ENCODE data around the gene RPL21. TPM values are rescaled to one million over a fixed set of nuclear protein-coding genes. Genes with fewer than 3 reads are reported as not detected.

RPL21 gene
- total RNA-seq, 3 donors from 2014 or later (not counting 1 experiment from before 2014, with no cell fraction given) = 969 to 1,229 (median 1,130) TPM

- H3K4me3 ChIP-seq (ENCODE audit: low read length) = peak within 1 kb of the TSS; percentile 58
- under 1% methylated on average over 99 of the region's 99 CpGs for WGBS (ENCODE audit: insufficient coverage)
- H3K4me3 Mint-ChIP-seq = peak within 1 kb of the TSS; percentile 93
- peaks cover 14% of the 10 kb centered on the region for H3K4me1 ChIP-seq (ENCODE audit: control insufficient read depth, insufficient read depth, low read length)
- no peaks in the 10 kb centered on the region for H3K36me3 Mint-ChIP-seq
- ATAC-seq (peak; percentile 92 to 94 (median 92)), DNase-seq (peak; percentile 73 to 83)
- H3K9me3 Mint-ChIP-seq = no peaks in the 10 kb centered on the region
- H3K27me3 ChIP-seq (ENCODE audit: control insufficient read depth, insufficient read depth, low read length) = peaks cover 3% of the 10 kb centered on the region
- TF ChIP-seq, protein P1, sequence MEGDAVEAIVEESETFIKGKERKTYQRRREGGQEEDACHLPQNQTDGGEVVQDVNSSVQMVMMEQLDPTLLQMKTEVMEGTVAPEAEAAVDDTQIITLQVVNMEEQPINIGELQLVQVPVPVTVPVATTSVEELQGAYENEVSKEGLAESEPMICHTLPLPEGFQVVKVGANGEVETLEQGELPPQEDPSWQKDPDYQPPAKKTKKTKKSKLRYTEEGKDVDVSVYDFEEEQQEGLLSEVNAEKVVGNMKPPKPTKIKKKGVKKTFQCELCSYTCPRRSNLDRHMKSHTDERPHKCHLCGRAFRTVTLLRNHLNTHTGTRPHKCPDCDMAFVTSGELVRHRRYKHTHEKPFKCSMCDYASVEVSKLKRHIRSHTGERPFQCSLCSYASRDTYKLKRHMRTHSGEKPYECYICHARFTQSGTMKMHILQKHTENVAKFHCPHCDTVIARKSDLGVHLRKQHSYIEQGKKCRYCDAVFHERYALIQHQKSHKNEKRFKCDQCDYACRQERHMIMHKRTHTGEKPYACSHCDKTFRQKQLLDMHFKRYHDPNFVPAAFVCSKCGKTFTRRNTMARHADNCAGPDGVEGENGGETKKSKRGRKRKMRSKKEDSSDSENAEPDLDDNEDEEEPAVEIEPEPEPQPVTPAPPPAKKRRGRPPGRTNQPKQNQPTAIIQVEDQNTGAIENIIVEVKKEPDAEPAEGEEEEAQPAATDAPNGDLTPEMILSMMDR (IDR thresholded peaks at IDR 0.05) = peak; percentile 97
- peaks cover 18 to 27% of the 10 kb centered on the region in 2 donors for H3K27me3 Mint-ChIP-seq (ENCODE audit: low read depth in 2 of 2)
- H3K27ac ChIP-seq (ENCODE audit: low read length) = peak within 1 kb of the TSS; percentile 27
- no peaks in the 10 kb centered on the region for H3K9me3 ChIP-seq (ENCODE audit: control insufficient read depth, insufficient read depth, low read length)
- intact Hi-C loops (cut with micrococcal nuclease) = loop anchor here (2.0 kb wide), 1 partner anchor 20 kb away; the partner anchor contains the start of gene RPL21
- no peaks in the 10 kb centered on the region for H3K36me3 ChIP-seq (ENCODE audit: control insufficient read depth, insufficient read depth, low read length)
- H3K27ac Mint-ChIP-seq = peak within 1 kb of the TSS; percentile 45 to 69
- H3K4me1 Mint-ChIP-seq = peaks cover 14% of the 10 kb centered on the region in 2 donors
Observed at GRCh38 chr13:27270594-27271520, 19.5 kb downstream of the RPL21 start, which contains the start of gene RASL11A. TSS of gene RASL11A (plus strand) at chr13:27270830. CDS start at chr13:27270945, 115 bp downstream.

DNA sequence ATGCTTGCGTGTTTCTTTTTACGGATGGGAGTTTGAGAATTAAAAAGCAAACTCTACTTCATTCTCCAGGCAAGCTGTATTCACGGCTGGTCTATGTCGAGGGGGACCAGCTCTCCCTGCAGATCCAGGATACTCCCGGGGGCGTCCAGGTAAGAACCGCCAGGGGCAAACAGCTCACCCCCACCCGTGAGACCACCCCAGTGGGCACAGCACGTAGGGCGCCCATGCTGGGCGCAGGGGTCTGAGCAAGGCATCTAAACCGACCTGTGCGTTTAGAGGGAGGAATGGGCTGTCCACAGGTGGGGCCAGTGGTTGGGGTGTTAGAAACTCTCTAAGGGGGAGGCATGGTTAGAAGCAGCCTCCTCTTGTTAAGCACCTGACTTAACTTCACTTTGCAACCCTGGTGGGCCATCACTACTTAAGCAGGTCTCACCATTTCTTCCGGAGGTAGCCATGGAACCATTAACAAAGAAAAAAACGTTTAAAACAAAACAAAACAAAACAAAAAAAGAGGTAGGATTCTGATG lies 20.3 kb downstream of the RPL21 start:
- peak overlapping the region; percentile 93 for H3K4me3 Mint-ChIP-seq
- TF ChIP-seq, protein P1 (IDR thresholded peaks at IDR 0.05) = no peak
- no peak overlapping the region for H3K27ac ChIP-seq (ENCODE audit: low read length)
- H3K27me3 ChIP-seq (ENCODE audit: control insufficient read depth, insufficient read depth, low read length) = peaks cover 3% of the 10 kb centered on the region
- H3K27ac Mint-ChIP-seq = peak overlapping the region; percentile 45 to 69
- peak overlapping the region; percentile 58 for H3K4me3 ChIP-seq (ENCODE audit: low read length)
- intact Hi-C loops (cut with micrococcal nuclease) = loop anchor here (2.0 kb wide), 1 partner anchor 21 kb away; the partner anchor contains the start of gene RPL21
- H3K36me3 ChIP-seq (ENCODE audit: control insufficient read depth, insufficient read depth, low read length) = no peaks in the 10 kb centered on the region
- no peaks in the 10 kb centered on the region for H3K9me3 Mint-ChIP-seq
- DNase-seq (no peak), ATAC-seq (no peak)
- peaks cover 14% of the 10 kb centered on the region for H3K4me1 ChIP-seq (ENCODE audit: control insufficient read depth, insufficient read depth, low read length)
- no peaks in the 10 kb centered on the region for H3K9me3 ChIP-seq (ENCODE audit: control insufficient read depth, insufficient read depth, low read length)
- H3K4me1 Mint-ChIP-seq = peaks cover 14% of the 10 kb centered on the region in 2 donors
- peaks cover 18 to 27% of the 10 kb centered on the region in 2 donors for H3K27me3 Mint-ChIP-seq (ENCODE audit: low read depth in 2 of 2)
- 55% methylated on average over 15 of the region's 15 CpGs for WGBS (ENCODE audit: insufficient coverage)
- no peaks in the 10 kb centered on the region for H3K36me3 Mint-ChIP-seq

DNA sequence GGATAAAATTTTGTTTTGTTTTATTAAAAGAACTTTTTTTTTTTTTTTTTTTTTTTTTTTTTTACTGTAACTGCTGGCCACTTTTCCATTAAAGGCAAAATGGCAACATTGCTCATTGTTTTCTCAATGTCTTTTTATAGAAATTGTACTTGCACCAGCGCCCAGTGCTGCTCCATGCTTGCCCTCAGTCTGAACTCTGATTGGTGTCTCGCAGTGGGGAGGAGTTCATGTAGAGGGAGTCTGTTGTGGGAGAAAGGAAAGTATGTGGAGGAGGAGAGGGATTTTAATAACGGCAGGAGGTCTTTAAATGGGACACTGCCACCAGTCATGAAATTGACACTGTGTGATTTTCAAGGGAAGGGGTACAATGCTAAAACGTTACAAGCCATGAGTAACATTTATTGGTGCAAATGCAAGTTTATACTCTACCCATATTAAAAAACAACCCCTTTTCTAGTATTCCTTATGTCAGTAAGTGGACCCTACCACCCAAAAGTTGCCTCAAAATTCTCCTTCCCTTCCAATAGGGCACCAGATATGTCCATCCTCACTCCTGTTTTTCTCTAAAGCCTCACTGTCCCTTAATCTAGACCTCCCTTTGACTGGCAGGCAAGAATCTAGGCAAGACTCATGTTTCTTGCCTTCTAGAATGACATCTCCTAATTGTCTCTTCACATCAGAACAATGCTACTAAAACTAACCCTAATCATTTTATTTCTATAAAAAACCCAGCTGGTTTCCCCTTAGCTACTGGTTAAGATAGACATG lies 22.5 kb downstream of the RPL21 start:
- Histone ChIP-seq H3K27me3 (ENCODE audit: control insufficient read depth, insufficient read depth, low read length) (peaks cover 3% of the 10 kb centered on the region), H3K27ac (ENCODE audit: low read length) (no peak overlapping the region), H3K36me3 (ENCODE audit: control insufficient read depth, insufficient read depth, low read length) (no peaks in the 10 kb centered on the region), H3K4me3 (ENCODE audit: low read length) (no peak overlapping the region), H3K4me1 (ENCODE audit: control insufficient read depth, insufficient read depth, low read length) (peaks cover 14% of the 10 kb centered on the region), H3K9me3 (ENCODE audit: control insufficient read depth, insufficient read depth, low read length) (no peaks in the 10 kb centered on the region)
- no peaks in the 10 kb centered on the region for H3K9me3 Mint-ChIP-seq
- DNase-seq (no peak), ATAC-seq (no peak)
- H3K36me3 Mint-ChIP-seq = no peaks in the 10 kb centered on the region
- H3K27me3 Mint-ChIP-seq (ENCODE audit: low read depth in 2 of 2) = peaks cover 21 to 27% of the 10 kb centered on the region in 2 donors
- WGBS (ENCODE audit: insufficient coverage) = 85% methylated on average over 4 of the region's 4 CpGs
- intact Hi-C loops (cut with micrococcal nuclease) = no loop called here
- H3K27ac Mint-ChIP-seq = no peak overlapping the region
- TF ChIP-seq, protein P1 (IDR thresholded peaks at IDR 0.05) = no peak
- H3K4me1 Mint-ChIP-seq = peaks cover 14% of the 10 kb centered on the region in 2 donors
- no peak overlapping the region for H3K4me3 Mint-ChIP-seq

Measured in natural killer cell (primary cell).